GM12878 (cell line): ENCODE data around the gene PCDHA7. TPM values are rescaled to one million over a fixed set of nuclear protein-coding genes. Genes with fewer than 3 reads are reported as not detected.

ENCODE experiments used
- ATAC-seq: fragments of 200-7000 bp; cut with Tn5 transposase; 3 replicates; pipeline ENCODE4 v1.9.1; 2020; ENCODE audit warnings: mild to moderate bottlenecking, moderate library complexity
- BruUV-seq: library from RNA; stranded (reverse); fragments of 400-500 nt; replicated peaks from 2 replicates; lab custom pipeline; 2021; lab: Mats Ljungman, UMichigan
- CTCF ChIA-PET: fragments of 300-600 bp; sonication (Branson Sonifier 250); formaldehyde crosslinking; extraction: SDS; loops from one replicate; lab custom pipeline; 2021; ENCODE audit warnings: inconsistent platforms; lab: Yijun Ruan, JAX
- POLR2A ChIA-PET: fragments of 350-600 bp; formaldehyde crosslinking; extraction: SDS; loops from one replicate; lab custom pipeline; 2021; ENCODE audit warnings: inconsistent platforms; lab: Charles Lee
- RAD21 ChIA-PET: fragments of 300-600 bp; sonication (Branson Sonifier 250); formaldehyde crosslinking; loops from one replicate; lab custom pipeline; 2023; ENCODE audit warnings: antibody characterized with exemption; ENCODE audit not compliant: unreplicated experiment; lab: Charles Lee
- SMC1A ChIA-PET: fragments of 300-600 bp; sonication (Branson Sonifier 250); formaldehyde crosslinking; loops from one replicate; lab custom pipeline; 2023; ENCODE audit not compliant: unreplicated experiment, uncharacterized antibody; lab: Charles Lee
- DNase-seq: peaks from one replicate; pipeline ENCODE4 v3.0.0-alpha.2; 2011; ENCODE audit warnings: low read depth, low spot score
- FAIRE-seq: peaks from 3 replicates; lab custom pipeline; 2011; peaks lifted over from hg19 to GRCh38; lab: Jason Lieb, UNC
- H2AFZ ChIP-seq: 2 replicates; pipeline ENCODE4 v1.6.0; 2011; ENCODE audit warnings: low read depth, low read length, control low read depth; ENCODE audit not compliant: control insufficient read depth
- H3K27ac ChIP-seq: 2 replicates; pipeline ENCODE4 v1.5.1; 2011; ENCODE audit warnings: control low read depth; ENCODE audit not compliant: control insufficient read depth, insufficient read depth
- H3K27me3 ChIP-seq, 2 experiments: replicated peaks in 1 of 2; 2 replicates each; pipeline versions ENCODE4 v1.6.0 to v1.6.1; 2011; ENCODE audit warnings: low read length in 1 of 2; ENCODE audit not compliant: control insufficient read depth in 2 of 2, insufficient read depth in 2 of 2
- H3K36me3 ChIP-seq, 2 experiments: 2 replicates each; pipeline ENCODE4 v1.5.1; 2011; ENCODE audit warnings: low read length in 1 of 2; ENCODE audit not compliant: control insufficient read depth in 2 of 2, insufficient read depth in 2 of 2
- H3K4me1 ChIP-seq: 2 replicates; pipeline ENCODE4 v1.6.1; 2011; ENCODE audit warnings: mild to moderate bottlenecking, low read length, moderate library complexity, mixed read lengths; ENCODE audit not compliant: control insufficient read depth, insufficient read depth
- H3K4me2 ChIP-seq: 2 replicates; pipeline ENCODE4 v1.6.0; 2011; ENCODE audit warnings: control low read depth; ENCODE audit not compliant: control insufficient read depth, insufficient read depth
- H3K4me3 ChIP-seq: fragments of 200-600 bp; sonication (generic); 2 replicates; pipeline ENCODE4 v1.5.1; 2016
- H3K79me2 ChIP-seq: 2 replicates; pipeline ENCODE4 v1.6.0; 2011; ENCODE audit warnings: low read length; ENCODE audit not compliant: control insufficient read depth, insufficient read depth
- H3K9ac ChIP-seq: 2 replicates; pipeline ENCODE4 v1.8.0; 2011; ENCODE audit warnings: low read length, control low read depth, mixed read lengths; ENCODE audit not compliant: control insufficient read depth, insufficient read depth
- H3K9me3 ChIP-seq: replicated peaks from 3 replicates; pipeline ENCODE4 v1.5.1; 2011; ENCODE audit warnings: mild to moderate bottlenecking, low read length; ENCODE audit not compliant: control insufficient read depth, insufficient read depth
- H4K20me1 ChIP-seq: 2 replicates; pipeline ENCODE4 v1.6.0; 2011; ENCODE audit not compliant: control insufficient read depth, insufficient read depth
- CREM ChIP-seq: IDR thresholded peaks from 2 replicates; pipeline ENCODE4 v1.6.1; 2014; ENCODE audit warnings: antibody characterized with exemption, low read depth
- HDAC6 ChIP-seq: fragments of 200-600 bp; sonication (generic); IDR thresholded peaks from one replicate; pipeline ENCODE4 v1.8.0; 2017; ENCODE audit warnings: antibody characterized with exemption; ENCODE audit not compliant: unreplicated experiment
- JUNB ChIP-seq: IDR thresholded peaks from 2 replicates; pipeline ENCODE4 v1.6.1; 2016; ENCODE audit warnings: antibody characterized with exemption, mild to moderate bottlenecking
- JUND ChIP-seq: IDR thresholded peaks from 2 replicates; pipeline ENCODE4 v1.6.1; 2012; ENCODE audit warnings: low read depth, mild to moderate bottlenecking, low read length, improper control_type of control experiment, moderate library complexity
- MTA2 ChIP-seq: fragments of 450-650 bp; IDR thresholded peaks from 2 replicates; pipeline ENCODE4 v1.6.1; 2016; ENCODE audit warnings: low read depth, mild to moderate bottlenecking, moderate library complexity
- NKRF ChIP-seq: fragments of 450-650 bp; conservative IDR thresholded peaks from 2 replicates; pipeline ENCODE4 v1.6.1; 2017; ENCODE audit warnings: mild to moderate bottlenecking, moderate library complexity
- NR2C1 ChIP-seq: fragments of 450-650 bp; IDR thresholded peaks from 2 replicates; pipeline ENCODE4 v1.6.1; 2017; ENCODE audit warnings: antibody characterized with exemption, mild to moderate bottlenecking, moderate library complexity
- SIX5 ChIP-seq: IDR thresholded peaks from 2 replicates; pipeline ENCODE4 v1.6.1; 2011; ENCODE audit warnings: mild to moderate bottlenecking, low read depth, low read length, moderate library complexity; ENCODE audit not compliant: severe bottlenecking
- ZBTB33 ChIP-seq: fragments of 450-650 bp; IDR thresholded peaks from 2 replicates; pipeline ENCODE4 v1.6.1; 2017; ENCODE audit warnings: mild to moderate bottlenecking
- ZBTB4 ChIP-seq: fragments of 450-650 bp; formaldehyde crosslinking; IDR thresholded peaks from 2 replicates; pipeline ENCODE4 v1.4.0; 2022; ENCODE audit warnings: mild to moderate bottlenecking, moderate library complexity
- WGBS: methylation state at CpG from one replicate; pipeline ENCODE4 v1.1.6; 2016; ENCODE audit warnings: low lambda C conversion rate; ENCODE audit not compliant: insufficient replicate concordance, insufficient coverage; ENCODE audit errors: missing lambda C conversion rate; 5-methylcytosine and 5-hydroxymethylcytosine counted together
- in situ Hi-C: fragments of 300-500 bp; cut with MboI; formaldehyde crosslinking; loops from 9 replicates; pipeline ENCODE4 v1.14.3; 2018; ENCODE audit warnings: mixed read lengths
- intact Hi-C: fragments of 100-400 bp; cut with micrococcal nuclease; formaldehyde crosslinking; loops from one replicate; pipeline ENCODE4 v1.14.2; 2022; ENCODE audit not compliant: unreplicated experiment
- polyA plus RNA-seq, 11 experiments: library from polyadenylated mRNA; depleted of rRNA in 4 of 11; unstranded in 6 of 11; stranded (reverse) in 5 of 11; fragments of >200 nt; fragmentation: Nextera tagmentation in 4 of 11; fragmentation: Illumina TruSeq in 1 of 11; extraction: Ambion mirVana in 4 of 11; extraction: Trizol in 1 of 11; gene quantifications; 1 replicate in 1 of 11; 2 replicates in 10 of 11; pipeline versions ENCODE4 v1.2.1 to v1.2.3, GENCODE V29; 2011 to 2016; ENCODE audit warnings: inconsistent platforms in 2 of 11, missing spikeins in 2 of 11, low read depth in 1 of 11
- total RNA-seq, 4 experiments: library from RNA; depleted of rRNA in 3 of 4; stranded (reverse); fragments of >200 nt in 3 of 4; fragmentation: Illumina TruSeq in 1 of 4; extraction: Trizol in 1 of 4; gene quantifications; 2 replicates each; pipeline versions ENCODE4 v1.2.1 to v1.2.3, GENCODE V29; 2013 to 2021
- TF ChIP-seq, protein P1 (sequence below): IDR thresholded peaks from 2 replicates; pipeline ENCODE4 v1.6.1; 2012; ENCODE audit warnings: low read depth, low read length, improper control_type of control experiment
- TF ChIP-seq, protein P2 (sequence below): fragments of 450-650 bp; formaldehyde crosslinking; IDR thresholded peaks from 2 replicates; pipeline ENCODE4 v1.5.0; 2022; ENCODE audit warnings: mild to moderate bottlenecking, missing genetic modification characterization
- TF ChIP-seq, protein P3 (sequence below): IDR thresholded peaks from 2 replicates; pipeline ENCODE4 v1.6.1; 2012; ENCODE audit warnings: low read depth, low read length, improper control_type of control experiment

PCDHA7 gene
- total and polyA plus RNA-seq, 10 of the 15 experiments (the other 5 are each of a cell fraction or from before 2014, with no cell fraction given) = 0.05 to 0.06 TPM; not detected in 8

DNA sequence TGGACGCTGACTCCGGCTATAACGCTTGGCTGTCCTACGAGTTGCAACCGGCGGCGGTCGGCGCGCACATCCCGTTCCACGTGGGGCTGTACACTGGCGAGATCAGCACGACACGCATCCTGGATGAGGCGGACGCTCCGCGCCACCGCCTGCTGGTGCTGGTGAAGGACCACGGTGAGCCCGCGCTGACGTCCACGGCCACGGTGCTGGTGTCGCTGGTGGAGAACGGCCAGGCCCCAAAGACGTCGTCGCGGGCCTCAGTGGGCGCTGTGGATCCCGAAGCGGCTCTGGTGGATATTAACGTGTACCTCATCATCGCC, 43.2 kb downstream of the PCDHA7 start:
- no peak overlapping the region for H3K27ac ChIP-seq
- H3K4me3 ChIP-seq = no peak overlapping the region
- in situ Hi-C loops = no loop called here
- CTCF ChIA-PET = no interaction called here
- intact Hi-C loops = no loop called here
- no peaks in the 10 kb centered on the region for H3K4me1 ChIP-seq
- H2AFZ ChIP-seq = no peak overlapping the region
- no peaks in the 10 kb centered on the region for H4K20me1 ChIP-seq
- H3K27me3 ChIP-seq = no peaks in the 10 kb centered on the region
- no peaks in the 10 kb centered on the region for H3K36me3 ChIP-seq
- TF ChIP-seq HDAC6 (no peak), JUND (no peak), ZBTB33 (no peak), JUNB (no peak), CREM (no peak), SIX5 (no peak), NKRF (no peak), ZBTB4 (CRISPR knock-in tag) (no peak), NR2C1 (no peak), MTA2 (no peak)
- TF ChIP-seq, protein P1, sequence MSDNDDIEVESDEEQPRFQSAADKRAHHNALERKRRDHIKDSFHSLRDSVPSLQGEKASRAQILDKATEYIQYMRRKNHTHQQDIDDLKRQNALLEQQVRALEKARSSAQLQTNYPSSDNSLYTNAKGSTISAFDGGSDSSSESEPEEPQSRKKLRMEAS = no peak
- TF ChIP-seq, protein P2, sequence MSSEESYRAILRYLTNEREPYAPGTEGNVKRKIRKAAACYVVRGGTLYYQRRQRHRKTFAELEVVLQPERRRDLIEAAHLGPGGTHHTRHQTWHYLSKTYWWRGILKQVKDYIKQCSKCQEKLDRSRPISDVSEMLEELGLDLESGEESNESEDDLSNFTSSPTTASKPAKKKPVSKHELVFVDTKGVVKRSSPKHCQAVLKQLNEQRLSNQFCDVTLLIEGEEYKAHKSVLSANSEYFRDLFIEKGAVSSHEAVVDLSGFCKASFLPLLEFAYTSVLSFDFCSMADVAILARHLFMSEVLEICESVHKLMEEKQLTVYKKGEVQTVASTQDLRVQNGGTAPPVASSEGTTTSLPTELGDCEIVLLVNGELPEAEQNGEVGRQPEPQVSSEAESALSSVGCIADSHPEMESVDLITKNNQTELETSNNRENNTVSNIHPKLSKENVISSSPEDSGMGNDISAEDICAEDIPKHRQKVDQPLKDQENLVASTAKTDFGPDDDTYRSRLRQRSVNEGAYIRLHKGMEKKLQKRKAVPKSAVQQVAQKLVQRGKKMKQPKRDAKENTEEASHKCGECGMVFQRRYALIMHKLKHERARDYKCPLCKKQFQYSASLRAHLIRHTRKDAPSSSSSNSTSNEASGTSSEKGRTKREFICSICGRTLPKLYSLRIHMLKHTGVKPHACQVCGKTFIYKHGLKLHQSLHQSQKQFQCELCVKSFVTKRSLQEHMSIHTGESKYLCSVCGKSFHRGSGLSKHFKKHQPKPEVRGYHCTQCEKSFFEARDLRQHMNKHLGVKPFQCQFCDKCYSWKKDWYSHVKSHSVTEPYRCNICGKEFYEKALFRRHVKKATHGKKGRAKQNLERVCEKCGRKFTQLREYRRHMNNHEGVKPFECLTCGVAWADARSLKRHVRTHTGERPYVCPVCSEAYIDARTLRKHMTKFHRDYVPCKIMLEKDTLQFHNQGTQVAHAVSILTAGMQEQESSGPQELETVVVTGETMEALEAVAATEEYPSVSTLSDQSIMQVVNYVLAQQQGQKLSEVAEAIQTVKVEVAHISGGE (CRISPR knock-in tag) = no peak
- TF ChIP-seq, protein P3, sequence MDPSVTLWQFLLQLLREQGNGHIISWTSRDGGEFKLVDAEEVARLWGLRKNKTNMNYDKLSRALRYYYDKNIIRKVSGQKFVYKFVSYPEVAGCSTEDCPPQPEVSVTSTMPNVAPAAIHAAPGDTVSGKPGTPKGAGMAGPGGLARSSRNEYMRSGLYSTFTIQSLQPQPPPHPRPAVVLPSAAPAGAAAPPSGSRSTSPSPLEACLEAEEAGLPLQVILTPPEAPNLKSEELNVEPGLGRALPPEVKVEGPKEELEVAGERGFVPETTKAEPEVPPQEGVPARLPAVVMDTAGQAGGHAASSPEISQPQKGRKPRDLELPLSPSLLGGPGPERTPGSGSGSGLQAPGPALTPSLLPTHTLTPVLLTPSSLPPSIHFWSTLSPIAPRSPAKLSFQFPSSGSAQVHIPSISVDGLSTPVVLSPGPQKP = no peak
- POLR2A ChIA-PET = no interaction called here
- SMC1A ChIA-PET = no interaction called here
- ATAC-seq = no peak
- DNase-seq = no peak
- FAIRE-seq = no peak
- BruUV-seq = no TSS peak
- no peak overlapping the region for H3K4me2 ChIP-seq
- RAD21 ChIA-PET = no interaction called here
- no peaks in the 10 kb centered on the region for H3K79me2 ChIP-seq
- no peaks in the 10 kb centered on the region; the same call in 2 of the 3 replicates for H3K9me3 ChIP-seq
- no peak overlapping the region for H3K9ac ChIP-seq
- 70% methylated on average over 17 of the region's 37 CpGs for WGBS
